ENCODE results near the gene ATP2B1. TPM values are rescaled to one million over a fixed set of nuclear protein-coding genes. Genes with fewer than 3 reads are reported as not detected.

ATP2B1 gene
- total and polyA plus RNA-seq, 2 of the 13 experiments (the other 11 are each of a cell fraction or from before 2014, with no cell fraction given) = 12.1 to 60.2 TPM

DNA sequence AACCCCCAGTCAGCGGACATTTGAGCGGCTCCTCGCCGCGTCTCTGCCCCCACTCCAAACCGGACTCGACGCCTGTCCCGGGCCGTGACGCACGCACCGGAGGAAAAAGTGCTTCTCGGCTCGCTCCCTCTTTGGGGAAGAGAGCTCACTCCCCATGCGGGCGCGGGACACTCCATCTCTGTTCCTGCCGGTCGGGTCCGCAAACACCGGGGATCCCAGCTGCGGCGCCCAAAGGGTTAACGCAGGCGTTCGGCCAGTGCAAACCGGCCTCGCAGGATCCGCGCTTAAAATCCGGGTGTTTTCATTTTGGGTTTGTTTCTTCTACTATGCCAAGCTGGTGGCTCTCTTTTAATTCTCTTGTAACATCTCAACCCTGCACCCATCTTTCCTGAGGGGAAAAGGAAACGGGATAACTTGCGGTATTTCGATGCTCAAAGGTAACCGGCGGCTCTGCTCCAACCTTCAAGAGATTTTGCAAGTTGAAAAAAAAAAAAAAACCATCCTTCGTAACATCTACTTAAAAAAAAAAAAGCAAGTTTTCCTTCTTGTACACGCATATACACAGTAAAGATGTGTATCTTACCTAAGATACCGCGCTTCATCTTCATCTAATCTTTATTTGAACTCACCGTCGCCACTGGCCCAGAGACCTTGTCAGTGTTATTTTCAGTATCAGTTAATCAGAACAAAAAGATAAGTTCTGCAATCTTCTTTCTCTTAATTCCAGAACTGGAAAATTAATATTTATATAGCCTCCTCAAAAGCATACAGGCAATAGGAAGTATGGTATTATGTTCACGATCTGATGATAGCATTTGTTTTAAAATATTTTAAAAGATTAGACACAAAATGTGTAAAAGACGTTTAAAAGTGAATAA lies 1.6 kb upstream of the ATP2B1 start (continued):
- TF ChIP-seq KDM3A (CRISPR knock-in tag; IDR thresholded peaks at IDR 0.05; ENCODE audit: low read depth) = 0 out of 2 replicates have a peak, but pooled peaks have one; percentile 19
- no peak for TF ChIP-seq ZNF615 (CRISPR knock-in tag; IDR thresholded peaks at IDR 0.05; ENCODE audit: borderline replicate concordance)
- TF ChIP-seq ZNF329 (CRISPR knock-in tag; IDR thresholded peaks at IDR 0.05; ENCODE audit: low read depth) = no peak
- no peak for TF ChIP-seq FOXM1 (CRISPR knock-in tag; IDR thresholded peaks at IDR 0.05)
- peak; percentile 87; the same call in 1 of the 2 replicates for TF ChIP-seq ZNF605 (CRISPR knock-in tag; IDR thresholded peaks at IDR 0.05)
- no peak for TF ChIP-seq KDM5A (IDR thresholded peaks at IDR 0.05; ENCODE audit: borderline replicate concordance, low read length)
- TF ChIP-seq MTF2 (CRISPR knock-in tag; IDR thresholded peaks at IDR 0.05; ENCODE audit: borderline replicate concordance) = no peak
- TF ChIP-seq TEAD2 (CRISPR knock-in tag; IDR thresholded peaks at IDR 0.05) = no peak
- TF ChIP-seq FOSL2 (CRISPR knock-in tag; IDR thresholded peaks at IDR 0.05) = no peak
- TF ChIP-seq BRD4 (CRISPR knock-in tag; IDR thresholded peaks at IDR 0.05) = peak; percentile 62; the same call in 1 of the 2 replicates
- no peak for TF ChIP-seq MEIS1 (CRISPR knock-in tag; IDR thresholded peaks at IDR 0.05; ENCODE audit: borderline replicate concordance)
- TF ChIP-seq, protein P1, sequence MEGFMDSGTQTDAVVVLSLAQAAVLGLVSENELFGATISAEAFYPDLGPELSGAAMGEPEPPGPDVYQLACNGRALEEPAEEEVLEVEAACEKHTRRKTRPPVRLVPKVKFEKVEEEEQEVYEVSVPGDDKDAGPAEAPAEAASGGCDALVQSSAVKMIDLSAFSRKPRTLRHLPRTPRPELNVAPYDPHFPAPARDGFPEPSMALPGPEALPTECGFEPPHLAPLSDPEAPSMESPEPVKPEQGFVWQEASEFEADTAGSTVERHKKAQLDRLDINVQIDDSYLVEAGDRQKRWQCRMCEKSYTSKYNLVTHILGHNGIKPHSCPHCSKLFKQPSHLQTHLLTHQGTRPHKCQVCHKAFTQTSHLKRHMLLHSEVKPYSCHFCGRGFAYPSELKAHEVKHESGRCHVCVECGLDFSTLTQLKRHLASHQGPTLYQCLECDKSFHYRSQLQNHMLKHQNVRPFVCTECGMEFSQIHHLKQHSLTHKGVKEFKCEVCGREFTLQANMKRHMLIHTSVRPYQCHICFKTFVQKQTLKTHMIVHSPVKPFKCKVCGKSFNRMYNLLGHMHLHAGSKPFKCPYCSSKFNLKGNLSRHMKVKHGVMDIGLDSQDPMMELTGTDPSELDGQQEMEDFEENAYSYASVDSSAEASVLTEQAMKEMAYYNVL (CRISPR knock-in tag; IDR thresholded peaks at IDR 0.05; ENCODE audit: borderline replicate concordance) = 0 out of 2 replicates have a peak, but pooled peaks have one; percentile 68
- TF ChIP-seq, protein P2, sequence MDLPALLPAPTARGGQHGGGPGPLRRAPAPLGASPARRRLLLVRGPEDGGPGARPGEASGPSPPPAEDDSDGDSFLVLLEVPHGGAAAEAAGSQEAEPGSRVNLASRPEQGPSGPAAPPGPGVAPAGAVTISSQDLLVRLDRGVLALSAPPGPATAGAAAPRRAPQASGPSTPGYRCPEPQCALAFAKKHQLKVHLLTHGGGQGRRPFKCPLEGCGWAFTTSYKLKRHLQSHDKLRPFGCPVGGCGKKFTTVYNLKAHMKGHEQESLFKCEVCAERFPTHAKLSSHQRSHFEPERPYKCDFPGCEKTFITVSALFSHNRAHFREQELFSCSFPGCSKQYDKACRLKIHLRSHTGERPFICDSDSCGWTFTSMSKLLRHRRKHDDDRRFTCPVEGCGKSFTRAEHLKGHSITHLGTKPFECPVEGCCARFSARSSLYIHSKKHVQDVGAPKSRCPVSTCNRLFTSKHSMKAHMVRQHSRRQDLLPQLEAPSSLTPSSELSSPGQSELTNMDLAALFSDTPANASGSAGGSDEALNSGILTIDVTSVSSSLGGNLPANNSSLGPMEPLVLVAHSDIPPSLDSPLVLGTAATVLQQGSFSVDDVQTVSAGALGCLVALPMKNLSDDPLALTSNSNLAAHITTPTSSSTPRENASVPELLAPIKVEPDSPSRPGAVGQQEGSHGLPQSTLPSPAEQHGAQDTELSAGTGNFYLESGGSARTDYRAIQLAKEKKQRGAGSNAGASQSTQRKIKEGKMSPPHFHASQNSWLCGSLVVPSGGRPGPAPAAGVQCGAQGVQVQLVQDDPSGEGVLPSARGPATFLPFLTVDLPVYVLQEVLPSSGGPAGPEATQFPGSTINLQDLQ (CRISPR knock-in tag; IDR thresholded peaks at IDR 0.05) = no peak
- TF ChIP-seq ZNF607 (CRISPR knock-in tag; IDR thresholded peaks at IDR 0.05; ENCODE audit: borderline replicate concordance) = no peak; the same call in 1 of the 2 replicates
- TF ChIP-seq ASH2L (IDR thresholded peaks at IDR 0.05; ENCODE audit: insufficient read length, low read depth, low read length) = peak; percentile 25
- TF ChIP-seq ZNF274 (CRISPR knock-in tag; IDR thresholded peaks at IDR 0.05) = peak; percentile 15; the same call in 1 of the 2 replicates
- 0 out of 2 replicates have a peak, but pooled peaks have one; percentile 1 for TF ChIP-seq ZNF761 (CRISPR knock-in tag; conservative IDR thresholded peaks at IDR 0.05)
- TF ChIP-seq ZNF138 (CRISPR knock-in tag; IDR thresholded peaks at IDR 0.05; ENCODE audit: low read depth) = no peak
- TF ChIP-seq KLF16 (CRISPR knock-in tag; IDR thresholded peaks at IDR 0.05) = 0 out of 4 replicates have a peak, but pooled peaks of 1 of the 2 experiments have one; percentile 8
- 0 out of 2 replicates have a peak, but pooled peaks have one; percentile 7 for TF ChIP-seq ISL2 (CRISPR knock-in tag; IDR thresholded peaks at IDR 0.05)
- no peak for TF ChIP-seq ZNF780A (CRISPR knock-in tag; IDR thresholded peaks at IDR 0.05)
- TF ChIP-seq ATF7-NPFF (CRISPR knock-in tag; IDR thresholded peaks at IDR 0.05; ENCODE audit: low read depth) = no peak
- TF ChIP-seq TRAFD1 (CRISPR knock-in tag; IDR thresholded peaks at IDR 0.05; ENCODE audit: borderline replicate concordance) = no peak
